CD1c-positive myeloid dendritic cell (primary cell): ENCODE results near the gene PPP4R1.

Experiments used
- DNase-seq: peaks from one replicate; pipeline ENCODE4 v3.0.0-alpha.2; 2016; ENCODE audit errors: extremely low spot score

The PPP4R1 gene

DNA sequence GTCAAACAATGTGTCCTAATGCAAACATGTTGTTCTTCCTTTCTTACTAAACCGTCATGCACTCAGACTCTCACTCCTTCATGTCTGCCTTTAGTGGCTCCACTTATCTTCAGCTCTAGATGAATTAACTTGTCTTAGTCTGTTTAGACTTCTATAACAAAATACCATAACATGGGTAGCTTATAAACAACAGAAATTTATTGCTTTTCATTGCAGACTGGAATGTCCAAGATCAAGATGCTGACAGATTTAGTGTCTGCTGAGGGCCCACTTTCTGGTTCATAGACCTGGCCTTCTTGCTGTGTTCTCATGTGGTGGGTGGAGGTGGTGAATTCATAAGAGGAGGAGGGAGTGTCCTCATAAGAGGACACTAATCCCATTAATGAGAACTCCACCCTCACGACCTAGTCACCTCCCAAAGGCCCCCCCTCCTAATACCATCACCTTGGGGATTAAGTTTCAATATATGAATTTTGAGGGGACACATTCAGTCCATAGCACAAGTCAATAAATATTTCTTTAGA lies 106.7 kb downstream of the PPP4R1 start:
- DNase-seq, result no peak

DNA sequence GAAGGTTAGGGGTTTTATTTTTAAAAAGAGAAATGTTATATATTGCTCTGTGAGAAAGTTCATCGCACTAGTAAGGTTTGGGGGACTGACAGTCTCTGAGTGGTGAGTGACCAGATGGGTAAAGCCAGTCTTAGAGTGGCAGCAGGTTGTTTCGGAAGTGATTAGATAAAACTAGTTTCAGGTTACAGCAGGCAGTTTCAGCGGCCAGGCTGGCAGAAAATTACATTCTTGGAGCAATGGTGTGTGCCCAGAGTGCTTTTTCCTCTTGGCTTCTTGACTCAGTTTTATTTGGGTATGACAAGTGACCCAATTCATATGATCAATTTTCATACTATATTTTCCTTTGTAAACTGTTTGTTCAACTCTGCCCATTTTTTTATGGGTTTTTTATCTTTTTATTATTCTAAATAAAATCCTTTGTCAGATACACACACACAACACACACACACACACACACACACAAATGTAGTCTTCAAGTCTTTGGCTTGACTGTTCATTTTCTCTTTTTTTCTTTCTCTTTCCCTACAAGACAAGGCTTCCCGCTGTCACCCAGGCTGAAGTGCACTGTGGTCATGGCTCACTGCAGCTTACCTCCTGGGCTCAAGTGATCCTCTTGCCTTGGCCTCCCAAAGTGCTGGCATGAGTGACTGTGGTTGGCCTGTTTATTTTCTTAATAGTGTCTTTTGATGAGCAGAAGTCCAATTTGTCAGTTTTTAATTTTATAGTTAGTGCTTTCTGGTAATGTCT lies 108.1 kb downstream of the PPP4R1 start:
- no peak for DNase-seq
